ENCODE data around the gene MUC20. TPM values are rescaled to one million over a fixed set of nuclear protein-coding genes. Genes with fewer than 3 reads are reported as not detected.
"Not testable (repeated sequence)": the region's sequence is repeated elsewhere in the genome, so short reads cannot be mapped to it uniquely, and the experiment has no call there.

Gene MUC20
- total RNA-seq, 1 donor: 0.36 TPM

GRCh38 chr3:195769551-195769950 is 48.8 kb downstream of the MUC20 start:
- no peaks in the 10 kb centered on the region for H3K27me3 ChIP-seq (ENCODE audit: insufficient read depth, low read length)
- no peaks in the 10 kb centered on the region for H4K20me1 ChIP-seq (ENCODE audit: insufficient read depth, low read length)
- H3K9me3 ChIP-seq (ENCODE audit: low read depth, low read length): no peaks in the 10 kb centered on the region
- no peaks in the 10 kb centered on the region for H3K36me3 ChIP-seq (ENCODE audit: insufficient read depth, low read length)
- TF ChIP-seq CTCF (IDR thresholded peaks at IDR 0.05; ENCODE audit: extremely low read depth, low read depth, low read length): no peak
- no peaks in the 10 kb centered on the region for H3K79me2 ChIP-seq (ENCODE audit: insufficient read depth, low read length)
- H3K4me2 ChIP-seq (ENCODE audit: insufficient read depth, low read length): no peak overlapping the region
- no peak overlapping the region for H3K27ac ChIP-seq (ENCODE audit: low read depth, low read length)
- no peaks in the 10 kb centered on the region for H3K4me1 ChIP-seq (ENCODE audit: insufficient read depth, low read length)
- H2AFZ ChIP-seq (ENCODE audit: low read length): no peak overlapping the region
- no peak overlapping the region for H3K4me3 ChIP-seq (ENCODE audit: insufficient read depth, low read length)
- DNase-seq (ENCODE audit: insufficient read length, low spot score, missing footprints): peak; percentile 37

GRCh38 chr3:195770081-195770840 is 49.5 kb downstream of the MUC20 start:
- Histone ChIP-seq H3K36me3 (ENCODE audit: insufficient read depth, low read length) (no peaks in the 10 kb centered on the region), H3K4me2 (ENCODE audit: insufficient read depth, low read length) (no peak overlapping the region), H3K79me2 (ENCODE audit: insufficient read depth, low read length) (no peaks in the 10 kb centered on the region), H3K27ac (ENCODE audit: low read depth, low read length) (no peak overlapping the region), H3K27me3 (ENCODE audit: insufficient read depth, low read length) (no peaks in the 10 kb centered on the region), H2AFZ (ENCODE audit: low read length) (no peak overlapping the region), H4K20me1 (ENCODE audit: insufficient read depth, low read length) (no peaks in the 10 kb centered on the region), H3K4me1 (ENCODE audit: insufficient read depth, low read length) (no peaks in the 10 kb centered on the region), H3K4me3 (ENCODE audit: insufficient read depth, low read length) (no peak overlapping the region), H3K9me3 (ENCODE audit: low read depth, low read length) (no peaks in the 10 kb centered on the region)
- DNase-seq (ENCODE audit: insufficient read length, low spot score, missing footprints): peak; percentile 58
- no peak for TF ChIP-seq CTCF (IDR thresholded peaks at IDR 0.05; ENCODE audit: extremely low read depth, low read depth, low read length)

GRCh38 chr3:195770841-195771645 is 50.3 kb downstream of the MUC20 start:
- not testable (repeated sequence) for H3K4me1 ChIP-seq (ENCODE audit: insufficient read depth, low read length); H2AFZ ChIP-seq (ENCODE audit: low read length); H3K79me2 ChIP-seq (ENCODE audit: insufficient read depth, low read length); H3K27me3 ChIP-seq (ENCODE audit: insufficient read depth, low read length); H3K9me3 ChIP-seq (ENCODE audit: low read depth, low read length); H3K4me3 ChIP-seq (ENCODE audit: insufficient read depth, low read length); H3K4me2 ChIP-seq (ENCODE audit: insufficient read depth, low read length); H4K20me1 ChIP-seq (ENCODE audit: insufficient read depth, low read length); H3K27ac ChIP-seq (ENCODE audit: low read depth, low read length); H3K36me3 ChIP-seq (ENCODE audit: insufficient read depth, low read length)
- DNase-seq (ENCODE audit: insufficient read length, low spot score, missing footprints): peak; percentile 38

GRCh38 chr3:195771646-195772300 is 51.0 kb downstream of the MUC20 start:
- Histone ChIP-seq H3K79me2 (ENCODE audit: insufficient read depth, low read length) (no peaks in the 10 kb centered on the region), H3K36me3 (ENCODE audit: insufficient read depth, low read length) (no peaks in the 10 kb centered on the region), H3K4me3 (ENCODE audit: insufficient read depth, low read length) (no peak overlapping the region), H3K4me2 (ENCODE audit: insufficient read depth, low read length) (no peak overlapping the region), H3K9me3 (ENCODE audit: low read depth, low read length) (no peaks in the 10 kb centered on the region), H3K27ac (ENCODE audit: low read depth, low read length) (no peak overlapping the region), H3K4me1 (ENCODE audit: insufficient read depth, low read length) (no peaks in the 10 kb centered on the region), H2AFZ (ENCODE audit: low read length) (no peak overlapping the region), H3K27me3 (ENCODE audit: insufficient read depth, low read length) (no peaks in the 10 kb centered on the region), H4K20me1 (ENCODE audit: insufficient read depth, low read length) (no peaks in the 10 kb centered on the region)
- peak; percentile 47 for DNase-seq (ENCODE audit: insufficient read length, low spot score, missing footprints)
- no peak for TF ChIP-seq CTCF (IDR thresholded peaks at IDR 0.05; ENCODE audit: extremely low read depth, low read depth, low read length)
